Keratinocyte (primary cell): ENCODE data around the gene FEZF1. TPM values are rescaled to one million over a fixed set of nuclear protein-coding genes. Genes with fewer than 3 reads are reported as not detected.

Source experiments
- DNase-seq: peaks from one replicate; pipeline ENCODE4 v3.0.0-alpha.2; 2011; ENCODE audit warnings: low read depth, missing footprints, low spot score
- FAIRE-seq: peaks from 2 replicates; lab custom pipeline; 2011; peaks lifted over from hg19 to GRCh38; lab: Jason Lieb, UNC
- H2AFZ ChIP-seq: 2 replicates; pipeline ENCODE4 v1.6.0; 2012; ENCODE audit warnings: low read length, control low read depth, inconsistent platforms; ENCODE audit not compliant: control insufficient read depth
- H3K27ac ChIP-seq: 2 replicates; pipeline ENCODE4 v1.5.1; 2011; ENCODE audit warnings: low read length; ENCODE audit not compliant: control insufficient read depth, insufficient read depth
- H3K27me3 ChIP-seq: 3 replicates; pipeline ENCODE4 v1.6.0; 2011; ENCODE audit warnings: low read length; ENCODE audit not compliant: control insufficient read depth, insufficient read depth; ENCODE audit errors: extremely low read depth
- H3K36me3 ChIP-seq, 2 experiments: 2 replicates in 1 of 2; 3 replicates in 1 of 2; pipeline ENCODE4 v1.5.1; 2011; ENCODE audit warnings: low read length in 2 of 2, mild to moderate bottlenecking in 1 of 2; ENCODE audit not compliant: control insufficient read depth in 2 of 2, insufficient read depth in 2 of 2; ENCODE audit errors: extremely low read depth in 1 of 2
- H3K4me1 ChIP-seq: 3 replicates; pipeline ENCODE4 v1.5.1; 2011; ENCODE audit warnings: low read length; ENCODE audit not compliant: control insufficient read depth, insufficient read depth; ENCODE audit errors: extremely low read depth
- H3K4me2 ChIP-seq: 3 replicates; pipeline ENCODE4 v1.6.0; 2011; ENCODE audit warnings: low read depth, low read length; ENCODE audit not compliant: control insufficient read depth, insufficient read depth; ENCODE audit errors: extremely low read depth
- H3K4me3 ChIP-seq, 3 experiments: fragments of 200-600 bp in 1 of 3; sonication (generic) in 1 of 3; 2 replicates in 2 of 3; 3 replicates in 1 of 3; pipeline ENCODE4 v1.5.1; 2011 to 2016; ENCODE audit warnings: low read length in 3 of 3, mild to moderate bottlenecking in 3 of 3, control low read depth in 2 of 3, inconsistent platforms in 1 of 3, low read depth in 1 of 3, mixed read lengths in 1 of 3, mixed run types in 1 of 3, moderate library complexity in 1 of 3; ENCODE audit not compliant: control insufficient read depth in 2 of 3, insufficient read depth in 2 of 3; ENCODE audit errors: extremely low read depth in 1 of 3
- H3K79me2 ChIP-seq: 2 replicates; pipeline ENCODE4 v1.6.0; 2012; ENCODE audit warnings: low read length; ENCODE audit not compliant: control insufficient read depth, insufficient read depth
- H3K9ac ChIP-seq: 3 replicates; pipeline ENCODE4 v1.6.0; 2011; ENCODE audit warnings: low read length; ENCODE audit not compliant: control insufficient read depth, insufficient read depth; ENCODE audit errors: extremely low read depth
- H3K9me1 ChIP-seq: 3 replicates; pipeline ENCODE4 v1.6.0; 2011; ENCODE audit warnings: low read length; ENCODE audit not compliant: control insufficient read depth, insufficient read depth; ENCODE audit errors: extremely low read depth
- H3K9me3 ChIP-seq: 2 replicates; pipeline ENCODE4 v1.5.1; 2012; ENCODE audit warnings: low read depth, low read length; ENCODE audit not compliant: control insufficient read depth
- H4K20me1 ChIP-seq: 3 replicates; pipeline ENCODE4 v1.6.0; 2011; ENCODE audit warnings: low read length; ENCODE audit not compliant: control insufficient read depth, insufficient read depth; ENCODE audit errors: extremely low read depth
- EZH2 ChIP-seq: IDR thresholded peaks from one replicate; pipeline ENCODE4 v1.6.1; 2012; ENCODE audit warnings: inconsistent platforms, mild to moderate bottlenecking, low read length, moderate library complexity
- dilution Hi-C: fragments of 300-500 bp; cut with MboI; formaldehyde crosslinking; loops from one replicate; pipeline ENCODE4 v1.7.0; 2020; ENCODE audit warnings: low sequenced_read_pairs; ENCODE audit not compliant: extremely low pct_ligation_motif_present
- polyA plus RNA-seq, 5 experiments: library from polyadenylated mRNA; depleted of rRNA in 3 of 5; stranded (reverse) in 3 of 5; stranded (forward) in 1 of 5; unstranded in 1 of 5; fragments of >200 nt; gene quantifications; 1 replicate in 1 of 5; 2 replicates in 3 of 5; 3 replicates in 1 of 5; pipeline versions ENCODE4 v1.2.1 to v1.2.3, GENCODE V29; 2011 to 2012; ENCODE audit warnings: missing spikeins in 2 of 5, low read depth in 1 of 5, low replicate concordance in 1 of 5
- TF ChIP-seq, protein P1 (sequence below), 3 experiments: IDR thresholded peaks in 1 of 3; conservative IDR thresholded peaks in 1 of 3; optimal IDR thresholded peaks in 1 of 3; 2 replicates in 2 of 3; 3 replicates in 1 of 3; pipeline versions ENCODE3 to v1.5.1; 2011; ENCODE audit warnings: low read length in 3 of 3, mild to moderate bottlenecking in 3 of 3, moderate library complexity in 2 of 3, control low read depth in 1 of 3, inconsistent platforms in 1 of 3; ENCODE audit not compliant: insufficient read depth in 2 of 3; ENCODE audit errors: extremely low read depth in 1 of 3

Gene FEZF1
- polyA plus RNA-seq, 1 donor (not counting 4 experiments of a cell fraction or from before 2014, with no cell fraction given) = not detected

DNA sequence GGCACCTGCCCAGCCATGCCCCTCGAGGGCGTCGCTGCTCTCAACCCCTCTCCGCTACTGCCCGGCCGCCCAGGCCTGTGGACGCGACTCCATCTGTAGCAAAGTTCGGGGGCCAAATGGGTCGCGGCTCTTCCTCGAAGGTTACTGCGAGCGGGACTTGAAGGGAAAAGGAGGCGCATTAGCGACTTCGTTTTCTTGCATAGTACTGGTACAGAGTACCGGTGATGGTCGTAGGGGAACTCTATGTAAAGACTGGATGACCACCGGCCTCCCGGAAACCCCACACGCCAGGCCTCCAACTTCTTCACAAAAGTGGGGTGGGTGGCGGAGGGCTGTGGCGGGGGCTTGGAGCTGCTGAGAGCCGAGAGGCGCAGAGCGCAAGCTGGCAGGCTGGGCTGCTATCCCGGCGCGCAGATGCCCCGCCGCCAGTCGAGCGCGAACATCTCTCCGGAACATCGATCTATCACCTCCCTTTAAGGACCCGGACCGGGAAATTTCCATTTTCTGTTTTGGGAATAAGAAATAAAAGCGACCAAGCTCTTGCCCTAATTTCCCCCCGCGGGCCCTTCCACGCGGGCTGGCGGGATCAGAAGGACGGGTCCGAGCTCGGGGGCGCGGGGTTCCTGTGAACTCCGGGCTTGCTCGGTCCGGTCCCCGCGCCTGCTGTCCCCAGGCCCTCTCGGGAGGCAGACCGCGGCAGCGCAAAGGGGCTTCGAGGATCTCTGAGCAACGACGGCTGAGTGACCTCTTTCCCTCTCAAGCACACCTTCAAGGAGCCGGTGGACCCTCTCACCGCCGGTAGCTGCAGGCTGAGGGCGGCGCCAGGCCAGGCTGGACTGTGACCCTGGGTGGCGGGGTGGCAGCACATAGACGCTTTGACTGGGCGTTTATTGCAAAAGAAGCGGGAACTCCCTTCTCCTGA is 12.2 kb upstream of the FEZF1 start:
- DNase-seq (no peak), FAIRE-seq (no peak)
- H3K36me3 ChIP-seq = no peaks in the 10 kb centered on the region
- peaks cover 59% of the 10 kb centered on the region for H3K27me3 ChIP-seq
- H3K27ac ChIP-seq = no peak overlapping the region
- H3K4me1 ChIP-seq = no peaks in the 10 kb centered on the region
- H4K20me1 ChIP-seq = no peaks in the 10 kb centered on the region
- H3K79me2 ChIP-seq = no peaks in the 10 kb centered on the region
- H3K4me2 ChIP-seq = no peak overlapping the region
- TF ChIP-seq, protein P1, sequence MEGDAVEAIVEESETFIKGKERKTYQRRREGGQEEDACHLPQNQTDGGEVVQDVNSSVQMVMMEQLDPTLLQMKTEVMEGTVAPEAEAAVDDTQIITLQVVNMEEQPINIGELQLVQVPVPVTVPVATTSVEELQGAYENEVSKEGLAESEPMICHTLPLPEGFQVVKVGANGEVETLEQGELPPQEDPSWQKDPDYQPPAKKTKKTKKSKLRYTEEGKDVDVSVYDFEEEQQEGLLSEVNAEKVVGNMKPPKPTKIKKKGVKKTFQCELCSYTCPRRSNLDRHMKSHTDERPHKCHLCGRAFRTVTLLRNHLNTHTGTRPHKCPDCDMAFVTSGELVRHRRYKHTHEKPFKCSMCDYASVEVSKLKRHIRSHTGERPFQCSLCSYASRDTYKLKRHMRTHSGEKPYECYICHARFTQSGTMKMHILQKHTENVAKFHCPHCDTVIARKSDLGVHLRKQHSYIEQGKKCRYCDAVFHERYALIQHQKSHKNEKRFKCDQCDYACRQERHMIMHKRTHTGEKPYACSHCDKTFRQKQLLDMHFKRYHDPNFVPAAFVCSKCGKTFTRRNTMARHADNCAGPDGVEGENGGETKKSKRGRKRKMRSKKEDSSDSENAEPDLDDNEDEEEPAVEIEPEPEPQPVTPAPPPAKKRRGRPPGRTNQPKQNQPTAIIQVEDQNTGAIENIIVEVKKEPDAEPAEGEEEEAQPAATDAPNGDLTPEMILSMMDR (optimal IDR thresholded peaks at IDR 0.05 in 1 of 3, IDR thresholded peaks at IDR 0.05 in 1 of 3, conservative IDR thresholded peaks at IDR 0.05 in 1 of 3; ENCODE audit: extremely low read depth in 1 of 3, insufficient read depth in 2 of 3, low read length in 3 of 3) = no peak
- peak; percentile 63 for TF ChIP-seq EZH2
- no peak overlapping the region for H3K4me3 ChIP-seq
- H2AFZ ChIP-seq = no peak overlapping the region
- dilution Hi-C loops = no loop called here
- H3K9me1 ChIP-seq = no peaks in the 10 kb centered on the region
- no peak overlapping the region for H3K9ac ChIP-seq
- H3K9me3 ChIP-seq = no peaks in the 10 kb centered on the region

DNA sequence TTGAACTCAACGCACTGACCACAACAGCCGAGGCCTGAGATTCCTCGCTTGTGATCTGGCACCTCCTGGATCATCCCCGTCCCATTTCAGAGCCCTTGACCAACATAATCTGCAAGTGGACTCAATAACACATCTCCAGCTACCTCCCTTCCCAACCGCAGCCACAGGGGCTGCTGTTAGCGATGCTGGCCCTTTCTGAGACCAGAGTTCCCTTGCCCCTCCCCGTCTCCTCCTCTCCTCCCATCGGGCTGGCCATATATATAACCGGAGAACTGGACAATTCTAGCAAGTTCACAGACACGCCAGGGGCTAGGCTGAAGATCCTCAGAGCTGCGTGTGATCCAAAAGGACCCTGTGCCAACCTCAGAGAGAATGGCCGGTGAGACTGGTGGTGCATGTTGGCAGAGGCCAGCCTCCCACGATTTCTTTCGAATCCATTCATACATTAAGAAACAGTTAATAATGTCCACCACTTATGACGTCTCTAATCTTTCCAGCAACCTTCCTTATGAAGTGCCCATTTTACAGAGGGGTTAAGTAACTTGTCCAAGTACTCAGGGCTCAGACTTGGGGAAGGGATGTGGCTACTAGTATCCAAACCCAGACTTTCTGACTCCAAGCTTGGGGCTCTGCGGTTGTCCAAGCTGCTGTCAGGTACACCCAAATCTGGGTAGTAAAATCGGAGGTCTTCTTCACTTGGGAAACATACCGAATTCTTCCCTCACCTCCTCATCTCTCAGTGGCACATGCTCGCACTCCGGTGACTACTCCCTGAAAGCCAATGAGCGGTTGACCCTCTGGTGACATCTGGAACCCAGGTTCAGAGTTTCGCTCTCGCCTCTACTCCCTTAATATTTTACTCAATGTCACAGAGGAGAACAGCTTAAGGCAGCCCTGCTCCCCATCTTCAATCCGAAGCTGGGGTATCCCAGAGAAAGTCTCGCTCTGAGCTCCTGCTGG is 11.2 kb upstream of the FEZF1 start:
- H3K27ac ChIP-seq = no peak overlapping the region
- no peak overlapping the region for H3K4me3 ChIP-seq
- FAIRE-seq = no peak
- no peaks in the 10 kb centered on the region for H3K9me3 ChIP-seq
- no peaks in the 10 kb centered on the region for H3K9me1 ChIP-seq
- H4K20me1 ChIP-seq = no peaks in the 10 kb centered on the region
- TF ChIP-seq, protein P1 (optimal IDR thresholded peaks at IDR 0.05 in 1 of 3, IDR thresholded peaks at IDR 0.05 in 1 of 3, conservative IDR thresholded peaks at IDR 0.05 in 1 of 3; ENCODE audit: extremely low read depth in 1 of 3, insufficient read depth in 2 of 3, low read length in 3 of 3) = no peak
- TF ChIP-seq EZH2 = no peak
- no peaks in the 10 kb centered on the region for H3K36me3 ChIP-seq
- no peak overlapping the region for H3K4me2 ChIP-seq
- no peak overlapping the region for H3K9ac ChIP-seq
- no peak overlapping the region for H2AFZ ChIP-seq
- no peaks in the 10 kb centered on the region for H3K79me2 ChIP-seq
- H3K27me3 ChIP-seq = peaks cover 68% of the 10 kb centered on the region
- H3K4me1 ChIP-seq = no peaks in the 10 kb centered on the region
- dilution Hi-C loops = no loop called here
- DNase-seq = no peak
